Astrocyte (in vitro differentiated cells and primary cell): Measurements from ENCODE around the gene GGT5.

Source experiments
- EZH2 ChIP-seq: IDR thresholded peaks from 2 replicates; pipeline ENCODE4 v1.6.1; 2012; ENCODE audit warnings: mild to moderate bottlenecking, low read length, inconsistent platforms; ENCODE audit not compliant: insufficient read depth
- TF ChIP-seq, protein P1 (sequence below): IDR thresholded peaks from 2 replicates; pipeline ENCODE4 v1.5.1; 2011; ENCODE audit warnings: low read depth, mild to moderate bottlenecking, inconsistent platforms, low read length, moderate library complexity; ENCODE audit not compliant: insufficient read depth

DNA sequence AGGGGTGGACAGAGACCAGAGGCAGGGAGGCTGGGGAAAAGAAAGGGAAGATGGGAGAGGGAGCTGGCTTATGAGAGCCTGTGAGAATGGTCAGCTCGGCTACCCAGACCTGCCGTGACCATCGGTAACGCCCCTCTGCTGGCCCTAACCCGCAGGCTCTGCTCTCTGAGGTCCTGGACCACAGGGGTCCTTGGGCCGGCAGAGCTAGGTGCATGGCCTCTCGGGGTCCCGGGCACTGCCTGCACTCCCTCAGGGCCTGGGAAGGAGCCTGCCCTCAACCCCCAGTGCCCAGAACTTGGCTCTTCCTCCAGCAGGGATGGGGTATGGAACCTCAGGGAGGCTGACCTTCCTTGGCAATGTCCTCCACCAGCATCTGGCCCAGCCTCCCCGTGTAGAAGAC, 13.2 kb downstream of the GGT5 start:
- TF ChIP-seq, protein P1, sequence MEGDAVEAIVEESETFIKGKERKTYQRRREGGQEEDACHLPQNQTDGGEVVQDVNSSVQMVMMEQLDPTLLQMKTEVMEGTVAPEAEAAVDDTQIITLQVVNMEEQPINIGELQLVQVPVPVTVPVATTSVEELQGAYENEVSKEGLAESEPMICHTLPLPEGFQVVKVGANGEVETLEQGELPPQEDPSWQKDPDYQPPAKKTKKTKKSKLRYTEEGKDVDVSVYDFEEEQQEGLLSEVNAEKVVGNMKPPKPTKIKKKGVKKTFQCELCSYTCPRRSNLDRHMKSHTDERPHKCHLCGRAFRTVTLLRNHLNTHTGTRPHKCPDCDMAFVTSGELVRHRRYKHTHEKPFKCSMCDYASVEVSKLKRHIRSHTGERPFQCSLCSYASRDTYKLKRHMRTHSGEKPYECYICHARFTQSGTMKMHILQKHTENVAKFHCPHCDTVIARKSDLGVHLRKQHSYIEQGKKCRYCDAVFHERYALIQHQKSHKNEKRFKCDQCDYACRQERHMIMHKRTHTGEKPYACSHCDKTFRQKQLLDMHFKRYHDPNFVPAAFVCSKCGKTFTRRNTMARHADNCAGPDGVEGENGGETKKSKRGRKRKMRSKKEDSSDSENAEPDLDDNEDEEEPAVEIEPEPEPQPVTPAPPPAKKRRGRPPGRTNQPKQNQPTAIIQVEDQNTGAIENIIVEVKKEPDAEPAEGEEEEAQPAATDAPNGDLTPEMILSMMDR = no peak
- TF ChIP-seq EZH2 = no peak
